HG03060 (cell line): ENCODE results near the gene THBS1.

Source experiments
- ATAC-seq: cut with Tn5 transposase; IDR thresholded peaks from one replicate; pipeline ENCODE4 v1.9.1; 2021; ENCODE audit warnings: low read depth, moderate number of reproducible peaks; ENCODE audit not compliant: unreplicated experiment

THBS1 gene

GRCh38 chr15:39627451-39628143, 46.7 kb downstream of the THBS1 start:
- ATAC-seq = no peak

- ATAC-seq = no peak
These were observed 47.2 kb downstream of the THBS1 start for GRCh38 chr15:39628144-39628508.

- ATAC-seq = no peak
These were observed 47.8 kb downstream of the THBS1 start for GRCh38 chr15:39628546-39629257.

- ATAC-seq = no peak
These were observed 48.5 kb downstream of the THBS1 start for GRCh38 chr15:39629371-39629770.

GRCh38 chr15:39629906-39630305, 49.0 kb downstream of the THBS1 start:
- no peak for ATAC-seq

- ATAC-seq = no peak
These were observed 50.5 kb downstream of the THBS1 start for GRCh38 chr15:39631357-39631756.

GRCh38 chr15:39638041-39638440, 57.2 kb downstream of the THBS1 start:
- ATAC-seq = no peak

- ATAC-seq = no peak
These were observed 58.2 kb downstream of the THBS1 start for GRCh38 chr15:39639037-39639436.

GRCh38 chr15:39640665-39641064, 59.8 kb downstream of the THBS1 start:
- ATAC-seq = no peak

GRCh38 chr15:39641191-39641889, 60.5 kb downstream of the THBS1 start:
- ATAC-seq = no peak

GRCh38 chr15:39642011-39642640, 61.2 kb downstream of the THBS1 start:
- ATAC-seq = no peak

- no peak for ATAC-seq
These were observed 62.8 kb downstream of the THBS1 start for GRCh38 chr15:39643727-39644126.

- ATAC-seq = no peak
These were observed 63.3 kb downstream of the THBS1 start for GRCh38 chr15:39644136-39644535.

GRCh38 chr15:39645138-39645975, 64.5 kb downstream of the THBS1 start:
- no peak for ATAC-seq

- no peak for ATAC-seq
These were observed 65.0 kb downstream of the THBS1 start for GRCh38 chr15:39645976-39646257.

- no peak for ATAC-seq
These were observed 65.5 kb downstream of the THBS1 start for GRCh38 chr15:39646425-39646824.
